HG03571 (cell line): Measurements from ENCODE around the gene B4GALT1.
"Not testable (repeated sequence)": the region's sequence is repeated elsewhere in the genome, so short reads cannot be mapped to it uniquely, and the experiment has no call there.

Experiments
- ATAC-seq: cut with Tn5 transposase; IDR thresholded peaks from one replicate; pipeline ENCODE4 v1.9.1; 2021; ENCODE audit not compliant: unreplicated experiment

B4GALT1 gene

DNA sequence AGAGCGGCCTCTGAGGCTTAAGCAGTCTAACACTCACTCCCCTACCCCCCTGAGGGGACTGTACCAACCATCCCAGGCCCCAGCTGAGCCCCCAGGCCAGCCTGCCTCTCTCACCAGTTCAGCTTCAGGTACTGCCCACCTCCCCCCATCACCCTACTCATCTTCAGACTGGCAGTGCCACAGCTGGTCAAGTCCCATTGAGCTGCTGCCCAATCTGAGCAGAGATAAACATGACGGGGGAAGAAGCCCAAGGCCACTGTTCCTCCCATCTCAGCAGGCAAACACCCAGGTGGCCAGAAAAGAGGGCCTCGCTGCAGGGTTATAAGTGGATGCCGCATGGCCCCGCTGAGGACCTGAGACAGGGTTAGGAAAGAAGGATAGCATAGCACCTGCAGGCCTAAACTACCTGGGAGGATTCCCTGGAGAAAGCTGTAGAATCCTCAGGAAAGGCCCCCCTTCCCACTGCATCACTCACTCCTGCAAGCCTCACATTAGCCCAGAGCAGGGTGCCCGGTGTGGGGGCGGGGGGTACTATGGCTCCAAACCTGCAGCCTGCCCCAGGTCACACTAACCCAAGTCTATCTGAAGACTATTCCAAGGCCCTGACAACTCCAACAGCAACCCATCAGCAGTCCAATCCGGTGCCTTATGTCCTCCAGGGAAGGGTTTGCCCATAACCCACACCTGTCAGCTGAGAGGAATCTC lies 3.6 kb downstream of the B4GALT1 start:
- no peak for ATAC-seq

DNA sequence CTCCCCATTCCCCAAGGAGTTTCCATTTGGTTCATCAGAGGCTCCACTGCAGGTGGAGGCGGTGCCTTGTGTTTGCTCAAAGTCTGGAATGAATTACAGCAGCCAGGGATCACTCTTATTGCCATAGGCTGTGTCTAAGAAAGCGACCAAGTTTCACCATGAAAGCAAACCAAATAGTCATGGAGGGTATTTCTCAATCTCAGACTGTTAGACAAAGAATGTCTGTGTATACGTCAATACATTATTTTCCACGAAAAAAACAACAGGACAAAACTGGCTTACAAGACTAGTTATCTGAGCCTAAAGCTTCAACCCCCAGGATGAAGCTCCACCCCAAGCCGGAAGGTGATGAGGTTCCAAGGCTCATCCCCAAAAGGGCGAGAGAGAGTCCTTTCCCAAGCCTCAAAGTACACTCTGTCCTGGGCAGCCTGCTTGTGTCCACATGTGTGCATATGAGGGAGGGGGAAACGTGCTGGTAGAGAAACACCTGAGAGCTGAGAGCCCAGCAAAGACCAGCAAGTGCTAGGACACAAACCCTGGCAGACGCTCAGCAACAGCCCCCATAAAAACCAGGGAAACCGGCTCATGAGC lies 4.3 kb downstream of the B4GALT1 start:
- ATAC-seq: no peak

DNA sequence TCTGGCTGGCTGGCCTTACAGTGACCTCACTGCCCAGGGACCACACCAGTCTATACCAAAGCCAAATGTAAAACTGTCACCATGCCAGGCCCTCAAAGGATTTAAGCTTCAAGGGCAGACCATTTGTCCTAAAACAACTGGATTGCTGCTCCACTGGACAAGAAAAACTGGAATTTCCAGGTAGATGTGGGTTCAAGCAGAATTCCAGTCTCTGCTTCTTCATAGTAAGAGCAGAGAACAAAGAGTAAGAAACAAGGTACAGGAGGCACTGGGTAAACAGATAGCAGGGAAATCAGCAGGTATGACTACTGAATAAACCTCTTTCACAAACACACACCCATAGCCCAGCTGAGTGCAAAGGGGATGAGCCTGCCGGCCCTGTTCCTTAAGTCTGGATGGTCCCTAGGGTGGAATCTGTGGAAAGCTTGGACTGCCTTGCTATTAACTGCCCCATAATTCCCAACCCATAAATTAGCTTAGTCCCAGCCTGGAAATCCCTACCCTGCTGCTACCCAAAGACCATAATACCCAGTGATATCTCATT lies 5.5 kb downstream of the B4GALT1 start:
- ATAC-seq: no peak

DNA sequence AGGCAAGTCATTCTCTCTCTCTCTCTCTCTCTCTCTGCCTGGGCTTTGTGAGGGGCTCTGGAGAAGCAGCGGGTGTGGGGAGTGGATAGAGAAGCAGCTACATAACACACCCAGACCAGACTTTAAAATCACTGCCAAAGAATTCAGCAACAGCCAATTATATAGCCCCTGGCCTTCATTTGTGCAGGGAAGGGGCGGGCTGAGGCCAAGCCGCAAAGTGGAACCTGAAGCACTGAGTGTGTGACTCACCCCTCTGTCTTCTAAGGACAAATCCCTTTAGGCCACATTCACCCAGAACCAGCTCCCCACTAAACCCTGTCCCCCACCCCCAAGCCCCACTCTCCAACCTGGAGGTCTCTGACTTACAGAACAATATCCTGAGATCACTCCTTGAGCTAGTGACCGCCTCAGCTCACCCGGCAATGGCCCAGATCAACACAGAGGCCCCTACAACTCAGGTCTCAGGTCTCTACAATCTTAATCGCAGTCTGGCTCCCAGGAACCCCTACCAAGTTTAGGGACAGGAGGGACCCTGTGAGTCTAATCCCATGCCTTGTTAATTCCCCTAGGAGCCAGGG lies 6.0 kb downstream of the B4GALT1 start:
- ATAC-seq: no peak

DNA sequence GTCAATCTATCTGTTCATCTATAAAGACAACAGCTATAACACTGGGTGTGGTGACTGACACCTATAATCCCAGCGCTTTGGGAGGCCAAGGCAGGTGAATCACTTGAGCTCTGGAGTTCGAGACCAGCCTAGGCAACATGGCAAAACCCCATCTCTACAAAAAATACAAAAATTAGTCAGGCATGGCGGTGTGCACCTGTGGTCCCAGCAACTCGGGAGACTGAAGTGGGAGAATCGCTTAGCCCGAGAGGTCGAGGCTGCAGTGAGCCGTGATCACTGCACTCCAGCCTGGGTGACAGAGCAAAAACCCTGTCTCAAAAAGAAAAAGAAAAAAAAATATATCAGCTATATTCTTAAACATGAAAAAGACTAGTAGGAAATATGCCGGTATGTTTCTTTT lies 6.7 kb downstream of the B4GALT1 start:
- not testable (repeated sequence) for ATAC-seq

DNA sequence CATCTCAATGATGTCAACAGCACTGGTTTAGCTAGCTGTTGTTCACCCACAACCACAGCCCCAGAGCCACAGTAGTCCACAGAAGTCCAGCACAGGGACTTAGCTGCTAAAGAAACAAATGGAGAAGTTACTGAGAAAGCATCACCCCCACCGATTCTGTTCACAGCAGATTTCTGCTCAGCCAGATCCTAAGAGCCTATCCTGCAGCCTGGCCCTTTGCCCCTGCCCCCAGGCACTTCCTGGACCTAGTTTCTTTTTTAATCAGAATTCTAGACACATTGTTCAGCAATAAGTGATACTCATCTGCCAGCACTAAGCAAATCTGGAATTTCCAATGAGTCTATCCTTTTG lies 7.4 kb downstream of the B4GALT1 start:
- peak; percentile 36 for ATAC-seq

DNA sequence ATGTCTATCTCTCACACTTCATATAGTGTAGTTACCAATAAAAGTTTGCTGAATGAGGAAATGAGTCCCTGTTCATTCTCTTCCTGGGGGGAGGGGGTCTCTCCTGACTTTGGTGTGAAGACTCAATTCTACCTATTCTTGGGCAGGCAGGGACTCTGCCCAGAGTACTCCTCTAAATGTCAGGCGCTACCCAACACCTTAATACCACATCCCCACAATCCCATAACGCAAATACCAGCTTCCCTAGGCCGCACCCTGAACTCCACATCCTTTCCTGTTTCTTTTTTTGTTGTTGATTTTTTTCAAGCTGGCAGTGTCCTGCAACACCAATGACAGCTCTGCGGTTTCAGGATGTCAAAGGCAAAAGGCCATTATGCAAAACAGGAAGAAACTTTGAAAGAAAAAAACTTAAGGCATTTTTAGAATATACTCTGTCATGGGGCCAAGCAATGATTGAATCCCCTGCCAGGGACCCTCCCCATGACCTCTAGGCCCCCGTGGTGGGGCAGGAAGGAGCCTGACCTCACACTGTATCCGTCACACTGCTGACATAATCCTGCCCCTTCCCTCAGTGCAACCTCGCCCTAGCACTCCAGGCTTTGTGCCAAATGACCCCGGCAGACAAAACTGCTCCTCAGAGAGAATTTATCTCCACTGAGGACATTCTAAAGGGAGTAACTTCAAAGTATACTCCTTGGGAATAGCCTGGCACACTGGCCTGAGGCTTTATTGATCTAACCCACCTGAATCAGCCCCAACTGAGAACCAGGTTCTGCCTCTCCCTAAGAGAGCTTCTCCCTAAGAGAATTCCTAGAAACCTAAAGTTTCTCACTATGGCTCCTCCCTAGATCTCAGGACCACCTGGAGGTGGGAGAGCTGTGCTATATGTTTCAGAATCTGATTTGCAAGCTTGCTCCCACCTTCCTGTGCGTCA lies 8.0 kb downstream of the B4GALT1 start:
- peak; percentile 26 for ATAC-seq

DNA sequence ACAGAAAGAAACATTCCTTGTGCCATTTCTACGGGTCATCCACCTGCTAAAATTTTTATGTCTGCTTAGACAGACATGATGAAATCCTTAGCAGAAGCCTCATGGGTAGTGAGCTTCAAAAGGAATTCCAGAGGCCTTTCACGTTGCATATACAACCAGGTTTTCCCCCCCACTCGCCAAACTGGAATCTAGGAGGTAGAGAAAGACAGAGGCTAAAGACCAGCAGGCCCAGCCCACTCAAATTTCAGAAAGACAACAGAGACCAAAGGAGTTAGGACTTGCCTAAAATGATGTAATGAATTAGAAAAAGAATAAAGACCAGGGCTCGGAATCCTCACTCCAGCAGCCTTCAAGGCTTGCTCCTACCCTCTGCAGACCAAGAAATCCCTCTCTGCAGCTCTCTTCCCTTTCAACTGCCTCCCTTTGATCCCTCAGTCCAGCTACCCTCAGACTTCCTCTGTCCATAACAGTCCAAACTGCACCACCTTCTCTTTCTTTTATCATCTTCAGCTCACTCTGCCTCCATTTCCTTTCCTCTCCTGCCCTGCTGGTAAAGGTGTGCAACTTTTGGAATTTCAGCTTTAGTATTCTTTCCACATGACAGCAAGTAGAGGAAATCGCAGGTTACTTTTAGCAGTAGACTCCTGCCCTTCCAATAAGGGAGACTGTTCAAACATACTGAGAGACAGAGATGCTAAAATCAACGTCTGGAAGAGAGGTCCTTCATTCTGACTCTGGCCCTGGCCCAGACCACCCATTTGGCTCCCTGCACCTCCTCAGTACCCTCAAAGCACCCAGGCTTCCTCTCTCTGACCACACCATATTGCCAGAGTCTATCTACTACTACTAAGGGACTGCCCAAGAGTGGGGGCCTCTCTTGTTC lies 8.9 kb downstream of the B4GALT1 start:
- ATAC-seq: no peak

DNA sequence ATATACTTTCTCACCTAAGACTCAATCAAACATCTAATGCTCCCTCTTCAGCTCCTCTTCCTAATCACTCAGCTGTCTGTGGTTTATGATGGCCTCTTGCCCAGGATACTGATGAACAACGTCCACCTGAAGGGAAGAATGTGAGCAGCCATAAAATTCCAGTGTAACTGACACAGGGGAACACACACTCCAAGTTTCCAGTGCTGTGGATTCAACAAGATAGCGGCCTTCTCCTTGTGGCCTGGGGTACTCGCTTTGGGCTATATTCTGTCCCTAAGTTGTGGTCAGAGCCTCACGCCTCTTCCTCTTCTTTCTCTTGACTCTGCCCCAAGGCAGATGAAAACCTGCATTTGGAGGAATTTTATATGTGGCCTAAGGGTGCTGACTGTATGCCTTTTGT lies 11.7 kb downstream of the B4GALT1 start:
- ATAC-seq: no peak

DNA sequence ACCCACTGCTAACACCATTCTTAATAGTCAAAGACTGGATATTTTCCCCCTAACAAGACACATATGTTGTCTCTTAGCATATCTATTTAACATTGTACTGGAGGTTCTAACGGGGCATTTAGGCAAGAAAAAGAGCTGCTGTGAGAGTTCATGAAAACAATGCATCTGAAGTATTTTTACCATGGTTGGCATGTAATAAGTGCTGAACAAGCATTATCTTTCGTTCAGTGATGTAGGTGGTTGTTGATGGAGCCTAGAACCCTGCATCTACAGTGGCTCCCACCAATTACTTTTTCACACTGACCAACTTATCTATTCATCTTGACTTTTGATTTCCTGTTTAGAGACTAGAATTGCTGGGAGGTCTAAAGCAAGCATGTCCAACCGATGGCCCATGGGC lies 12.8 kb downstream of the B4GALT1 start:
- ATAC-seq: no peak

DNA sequence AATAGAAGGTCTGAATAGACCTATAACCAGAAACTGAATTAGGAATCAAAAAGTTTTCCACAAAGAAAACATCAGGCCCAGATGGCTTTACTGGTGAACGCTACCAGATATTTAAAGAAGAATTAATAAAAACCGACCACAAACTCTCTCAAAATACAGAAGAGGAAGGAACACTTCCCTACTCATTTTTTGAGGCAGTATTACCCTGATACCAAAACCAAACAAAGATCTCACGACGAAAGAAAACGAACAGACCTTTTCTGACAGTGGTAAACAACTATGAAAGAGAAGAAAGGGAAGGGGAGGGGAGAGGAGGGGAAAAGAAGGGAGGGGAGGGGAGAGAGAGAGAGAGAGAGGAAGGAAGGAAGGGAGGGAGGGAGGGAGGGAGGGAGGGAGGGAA lies 13.5 kb downstream of the B4GALT1 start:
- no peak for ATAC-seq

DNA sequence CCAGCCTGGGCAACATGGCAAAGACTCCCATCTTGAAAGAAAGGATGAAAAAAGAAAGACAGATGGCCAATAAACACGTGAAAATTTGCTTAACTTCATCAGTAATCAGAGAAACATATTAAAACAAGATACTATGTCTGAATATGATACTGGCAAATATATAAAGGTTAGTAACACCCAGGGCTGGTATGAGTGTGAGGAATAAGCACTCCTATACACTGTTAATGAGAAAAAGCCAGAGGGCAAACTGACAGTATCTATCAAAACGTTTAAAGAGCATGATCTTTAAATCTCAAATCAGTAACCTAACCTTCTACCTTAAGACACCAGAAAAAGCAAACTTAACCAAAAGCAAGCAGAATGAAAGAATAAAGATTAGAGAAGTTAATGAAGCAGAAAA lies 14.1 kb downstream of the B4GALT1 start:
- ATAC-seq: no peak

DNA sequence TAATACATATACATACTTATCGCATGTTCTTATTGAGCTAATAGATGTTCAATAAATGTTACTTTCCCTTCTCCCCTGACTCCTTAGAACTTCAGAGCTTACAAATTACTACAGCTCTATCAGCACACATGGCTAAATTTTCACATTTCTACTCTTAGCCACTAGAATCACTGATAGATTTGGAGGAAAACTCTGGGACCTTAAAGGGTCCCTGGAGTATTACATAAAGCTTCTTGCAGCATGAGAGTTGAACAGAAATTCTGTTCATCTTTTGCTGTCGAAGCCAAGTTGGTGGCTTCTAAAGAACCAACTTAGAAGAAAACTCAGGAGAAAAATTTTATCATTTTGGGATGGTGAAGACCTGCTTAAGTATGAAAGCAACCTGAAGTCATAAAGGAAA lies 15.5 kb downstream of the B4GALT1 start:
- no peak for ATAC-seq

DNA sequence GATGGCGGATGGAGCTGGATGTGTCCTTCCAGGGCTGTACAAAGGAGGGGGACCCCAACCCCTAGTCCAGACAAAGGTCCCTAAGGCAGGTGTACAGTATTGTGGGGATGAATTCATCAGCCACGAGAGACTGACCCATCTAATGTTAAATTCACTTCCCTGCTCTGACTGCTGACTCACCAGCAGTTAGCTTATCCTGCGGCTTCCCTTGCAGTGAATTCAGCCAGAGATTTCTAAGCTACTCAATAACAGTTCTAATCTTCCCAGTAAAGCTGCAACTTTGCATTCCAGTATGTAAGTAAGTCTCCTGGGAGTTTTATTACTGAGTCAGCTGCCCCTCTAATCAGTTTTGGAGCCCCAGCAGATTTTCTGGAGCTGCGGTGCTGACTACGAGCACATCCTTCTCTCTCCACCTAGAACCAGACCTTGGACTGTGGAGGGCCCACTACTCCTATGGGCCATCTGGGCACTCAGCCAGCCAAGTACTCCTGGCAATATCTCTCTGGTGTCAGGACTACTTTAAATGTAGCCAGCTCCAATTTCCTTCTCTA lies 16.1 kb downstream of the B4GALT1 start:
- ATAC-seq: no peak

DNA sequence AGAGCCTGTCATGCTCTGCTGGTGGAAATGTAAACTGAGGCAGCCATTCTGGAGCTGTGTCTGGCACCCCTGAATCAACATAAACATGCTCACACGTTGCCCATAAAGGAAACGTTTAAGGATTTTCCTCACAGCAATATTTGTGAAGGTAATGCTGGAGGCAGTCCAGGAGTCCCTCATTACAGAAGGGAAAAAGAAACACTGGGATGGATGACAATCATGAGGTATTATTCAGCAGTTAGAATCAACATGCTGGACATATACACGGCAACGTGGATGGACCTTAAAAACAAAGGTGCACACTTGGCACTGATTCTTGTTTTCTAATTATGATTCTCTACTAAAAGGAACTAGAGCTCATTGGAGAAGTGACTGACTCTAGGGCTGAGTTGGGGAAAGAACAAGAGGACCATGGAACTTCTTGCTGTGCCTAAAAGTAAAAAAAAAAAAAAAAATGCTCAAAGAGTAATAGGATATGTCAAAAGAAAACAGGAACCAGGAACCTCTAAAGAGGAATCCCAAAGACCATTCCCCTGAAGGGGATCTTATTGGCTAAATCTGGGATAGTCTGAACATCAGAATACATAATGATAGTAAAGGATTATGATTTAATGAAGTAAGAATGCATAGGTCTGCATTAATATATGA lies 18.6 kb downstream of the B4GALT1 start:
- no peak for ATAC-seq

DNA sequence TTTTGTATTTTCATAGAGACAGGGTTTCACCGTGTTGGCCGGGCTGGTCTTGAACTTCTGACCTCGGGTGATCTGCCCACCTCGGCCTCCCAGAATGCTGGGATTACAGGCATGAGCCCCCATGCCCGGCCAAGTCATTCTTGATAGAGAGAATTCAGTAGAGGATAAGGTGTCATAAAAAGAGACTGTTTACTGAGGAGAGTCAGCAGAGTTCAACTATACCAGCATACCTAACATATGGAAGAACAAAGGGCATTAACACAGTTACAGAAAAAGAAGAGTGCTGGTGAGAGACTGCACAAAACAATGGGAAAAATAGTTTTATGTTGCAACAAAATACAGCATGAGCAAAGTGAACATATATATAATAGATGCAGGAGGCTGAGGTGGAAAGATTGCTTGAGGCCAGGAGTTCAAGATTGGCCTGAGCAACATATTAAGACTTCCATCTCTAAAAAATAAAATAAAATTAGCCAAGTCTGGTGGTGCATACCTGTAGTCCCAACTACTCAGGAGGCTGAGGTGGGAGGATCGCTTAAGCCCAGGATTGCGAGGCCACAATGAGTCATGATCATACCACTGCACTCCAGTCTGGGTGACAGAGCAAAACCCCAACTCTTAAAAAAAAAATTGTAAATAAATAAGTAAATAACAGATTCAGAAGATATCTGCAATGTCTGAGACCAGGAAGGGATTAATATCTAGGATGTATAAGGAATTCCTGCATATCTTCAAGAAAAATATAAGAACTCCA lies 19.5 kb downstream of the B4GALT1 start:
- no peak for ATAC-seq

DNA sequence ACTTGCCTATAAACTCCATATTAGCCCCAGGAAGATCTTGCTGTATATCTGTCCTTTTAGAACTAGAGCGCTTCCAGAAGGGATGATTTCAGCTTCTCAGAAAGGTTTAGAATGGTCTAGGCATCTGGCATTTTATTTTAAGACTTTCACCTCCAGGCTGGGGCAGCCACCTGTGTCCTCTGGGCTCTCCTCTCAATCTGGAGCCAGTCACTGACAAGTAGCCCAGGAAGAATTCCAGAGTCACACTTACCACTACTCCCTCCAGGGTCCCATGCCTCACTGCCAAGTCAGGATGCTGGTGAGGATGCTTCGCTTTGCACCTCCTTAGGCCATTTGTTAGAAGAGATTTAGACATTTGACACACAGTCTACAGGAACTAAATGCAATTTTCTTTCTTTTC lies 20.8 kb downstream of the B4GALT1 start:
- ATAC-seq: no peak

DNA sequence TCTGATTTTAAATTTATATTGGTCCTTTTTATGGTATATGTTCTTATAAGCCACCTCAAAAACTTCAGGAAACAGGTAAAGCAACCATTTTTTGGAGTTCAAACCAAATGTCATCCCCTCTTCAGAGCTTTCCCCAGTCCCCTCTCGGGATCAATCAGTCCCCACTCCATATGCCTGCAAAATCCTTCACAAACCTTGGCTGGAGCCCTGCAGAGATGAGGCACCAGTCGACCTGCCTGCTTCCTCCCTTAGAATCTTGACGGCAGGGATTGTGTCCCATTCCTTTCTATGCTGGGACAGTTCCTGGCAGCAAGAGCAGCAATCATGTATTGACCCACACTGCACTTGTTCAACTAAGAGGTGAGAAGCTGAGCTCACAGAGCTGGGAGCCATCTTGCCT lies 22.6 kb downstream of the B4GALT1 start:
- no peak for ATAC-seq

DNA sequence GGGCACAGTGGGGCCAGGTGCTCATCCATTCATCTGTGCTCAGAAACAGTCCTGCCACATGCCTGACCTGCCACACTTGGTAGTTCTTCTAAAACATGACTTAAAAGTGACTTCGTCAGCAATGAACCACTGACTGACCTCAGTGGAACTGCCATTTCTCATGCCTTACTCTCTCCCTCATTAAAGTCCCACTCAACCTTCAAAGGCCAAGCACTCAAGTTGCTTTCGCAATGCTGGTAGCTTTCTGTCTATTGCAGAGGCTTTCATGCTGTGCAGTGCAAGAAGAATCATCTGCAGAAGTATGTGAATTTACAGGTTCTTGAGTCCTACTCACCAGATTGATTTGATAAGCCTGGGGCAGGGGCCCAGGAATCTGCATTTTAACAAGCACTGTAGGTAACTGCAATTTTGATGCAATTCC lies 23.9 kb downstream of the B4GALT1 start:
- ATAC-seq: no peak
